GM10266 (cell line): Measurements from ENCODE around the gene ZNF787.
A peak's percentile ranks its signal among the peaks of the same experiment; 100 is the strongest.
"Not testable (repeated sequence)": the region's sequence is repeated elsewhere in the genome, so short reads cannot be mapped to it uniquely, and the experiment has no call there.

Experiments
- DNase-seq: peaks from one replicate; pipeline ENCODE4 v3.0.0; 2012; ENCODE audit errors: extremely low spot score
- CTCF ChIP-seq: IDR thresholded peaks from 2 replicates; pipeline ENCODE4 v1.5.1; 2012; ENCODE audit warnings: mild to moderate bottlenecking, low read depth; ENCODE audit not compliant: control insufficient read depth, insufficient read depth; ENCODE audit errors: missing control alignments

ZNF787 gene

GRCh38 chr19:56149656-56150038 is 28.6 kb upstream of the ZNF787 start:
- no peak for DNase-seq
- no peak for TF ChIP-seq CTCF

GRCh38 chr19:56148955-56149655 is 28.0 kb upstream of the ZNF787 start:
- DNase-seq, result not testable (repeated sequence)

- peak; percentile 23 for DNase-seq
- TF ChIP-seq CTCF, result no peak
These were observed 27.0 kb upstream of the ZNF787 start for GRCh38 chr19:56148096-56148495.

GRCh38 chr19:56147307-56147706 is 26.2 kb upstream of the ZNF787 start:
- TF ChIP-seq CTCF, result no peak
- peak; percentile 26 for DNase-seq

GRCh38 chr19:56146904-56147303 is 25.8 kb upstream of the ZNF787 start:
- TF ChIP-seq CTCF, result no peak
- DNase-seq, result no peak

GRCh38 chr19:56145698-56146097 is 24.6 kb upstream of the ZNF787 start:
- no peak for DNase-seq
- no peak for TF ChIP-seq CTCF

GRCh38 chr19:56144831-56145230 is 23.7 kb upstream of the ZNF787 start:
- DNase-seq, result peak; percentile 19
- TF ChIP-seq CTCF, result no peak

- no peak for TF ChIP-seq CTCF
- DNase-seq, result no peak
These were observed 23.3 kb upstream of the ZNF787 start for GRCh38 chr19:56144376-56144775.
